ENCODE data around the gene POLE. TPM values are rescaled to one million over a fixed set of nuclear protein-coding genes. Genes with fewer than 3 reads are reported as not detected.
A peak's percentile ranks its signal among the peaks of the same experiment; 100 is the strongest.
"Not testable (repeated sequence)": the region's sequence is repeated elsewhere in the genome, so short reads cannot be mapped to it uniquely, and the experiment has no call there.

Gene POLE
- total RNA-seq, 1 donor from 2014 or later, result 174 TPM

GRCh38 chr12:132702640-132703039 lies 15.5 kb upstream of the POLE start:
- Mint-ChIP-seq H3K9me3 (no peaks in the 10 kb centered on the region), H3K4me1 (peaks cover 10% of the 10 kb centered on the region), H3K27ac (ENCODE audit: unreplicated experiment) (no peak overlapping the region), H3K4me3 (no peak overlapping the region), H3K36me3 (ENCODE audit: low read depth) (peaks cover 20% of the 10 kb centered on the region), H3K27me3 (ENCODE audit: low read depth) (no peaks in the 10 kb centered on the region)
- TF ChIP-seq CTCF (conservative IDR thresholded peaks at IDR 0.05), result no peak
- DNase-seq (ENCODE audit: low read depth, low spot score), result no peak

GRCh38 chr12:132700212-132700822 lies 13.2 kb upstream of the POLE start:
- H3K4me1 Mint-ChIP-seq, result peaks cover 6% of the 10 kb centered on the region
- no peak overlapping the region for H3K4me3 Mint-ChIP-seq
- TF ChIP-seq CTCF (conservative IDR thresholded peaks at IDR 0.05), result no peak
- no peak for DNase-seq (ENCODE audit: low read depth, low spot score)
- no peak overlapping the region for H3K27ac Mint-ChIP-seq (ENCODE audit: unreplicated experiment)
- H3K27me3 Mint-ChIP-seq (ENCODE audit: low read depth), result no peaks in the 10 kb centered on the region
- H3K9me3 Mint-ChIP-seq, result no peaks in the 10 kb centered on the region
- H3K36me3 Mint-ChIP-seq (ENCODE audit: low read depth), result peaks cover 19% of the 10 kb centered on the region

GRCh38 chr12:132698341-132698740 lies 11.2 kb upstream of the POLE start:
- no peaks in the 10 kb centered on the region for H3K27me3 Mint-ChIP-seq (ENCODE audit: low read depth)
- no peak overlapping the region for H3K4me3 Mint-ChIP-seq
- H3K9me3 Mint-ChIP-seq, result no peaks in the 10 kb centered on the region
- H3K4me1 Mint-ChIP-seq, result peaks cover 2% of the 10 kb centered on the region
- no peak overlapping the region for H3K27ac Mint-ChIP-seq (ENCODE audit: unreplicated experiment)
- peaks cover 16% of the 10 kb centered on the region for H3K36me3 Mint-ChIP-seq (ENCODE audit: low read depth)
- TF ChIP-seq CTCF (conservative IDR thresholded peaks at IDR 0.05), result no peak
- DNase-seq (ENCODE audit: low read depth, low spot score), result no peak

GRCh38 chr12:132695431-132695830 lies 8.3 kb upstream of the POLE start:
- no peak overlapping the region for H3K4me3 Mint-ChIP-seq
- DNase-seq (ENCODE audit: low read depth, low spot score), result no peak
- no peaks in the 10 kb centered on the region for H3K27me3 Mint-ChIP-seq (ENCODE audit: low read depth)
- peaks cover 22% of the 10 kb centered on the region for H3K36me3 Mint-ChIP-seq (ENCODE audit: low read depth)
- TF ChIP-seq CTCF (conservative IDR thresholded peaks at IDR 0.05), result no peak
- no peaks in the 10 kb centered on the region for H3K4me1 Mint-ChIP-seq
- no peak overlapping the region for H3K27ac Mint-ChIP-seq (ENCODE audit: unreplicated experiment)
- no peaks in the 10 kb centered on the region for H3K9me3 Mint-ChIP-seq

- H3K27ac Mint-ChIP-seq (ENCODE audit: unreplicated experiment); DNase-seq (ENCODE audit: low read depth, low spot score); H3K27me3 Mint-ChIP-seq (ENCODE audit: low read depth); H3K9me3 Mint-ChIP-seq; H3K4me1 Mint-ChIP-seq: not testable (repeated sequence)
- H3K36me3 Mint-ChIP-seq (ENCODE audit: low read depth), result peaks cover 23% of the 10 kb centered on the region
- H3K4me3 Mint-ChIP-seq, result peak overlapping the region; percentile 42
These were observed 7.7 kb upstream of the POLE start for GRCh38 chr12:132694888-132695287.

GRCh38 chr12:132692030-132692429 lies 4.9 kb upstream of the POLE start:
- not testable (repeated sequence) for H3K27ac Mint-ChIP-seq (ENCODE audit: unreplicated experiment)

More at GRCh38 chr12:132692030-132692429, 4.9 kb upstream of the POLE start:
- Mint-ChIP-seq H3K36me3 (ENCODE audit: low read depth) (peaks cover 23% of the 10 kb centered on the region), H3K4me1 (peaks cover 11% of the 10 kb centered on the region), H3K4me3 (peak overlapping the region; percentile 56)
- DNase-seq (ENCODE audit: low read depth, low spot score); H3K27me3 Mint-ChIP-seq (ENCODE audit: low read depth); H3K9me3 Mint-ChIP-seq: not testable (repeated sequence)

Measured in neural crest cell (in vitro differentiated cells).